ENCODE data around the gene ACIN1.

ACIN1 gene

GRCh38 chr14:23130871-23131270 is 35.9 kb upstream of the ACIN1 start:
- Histone ChIP-seq H3K14ac (ENCODE audit: low read length in 2 of 2) (no peak overlapping the region), H4K91ac (ENCODE audit: low read length) (no peak overlapping the region), H2BK15ac (ENCODE audit: low read depth, poor library complexity, severe bottlenecking) (no peak overlapping the region), H3K36me3 (ENCODE audit: control insufficient read depth in 1 of 2, insufficient read depth in 2 of 2, low read depth in 1 of 2, low read length in 2 of 2) (peaks cover 0 to 56% of the 10 kb centered on the region in 2 experiments), H4K8ac (ENCODE audit: low read length) (no peak overlapping the region), H3K9me3 (ENCODE audit: control insufficient read depth, low read length) (no peaks in the 10 kb centered on the region), H2BK120ac (ENCODE audit: low read depth, low read length) (no peak overlapping the region), H3K79me1 (replicated peaks; ENCODE audit: low read length, poor library complexity, severe bottlenecking) (no peaks in the 10 kb centered on the region), H3K4me2 (ENCODE audit: low read length, poor library complexity, severe bottlenecking) (no peak overlapping the region), H2AFZ (ENCODE audit: low read depth, low read length) (no peak overlapping the region), H3K4me3 (ENCODE audit: insufficient read depth in 1 of 2, low read depth in 1 of 2, low read length in 2 of 2) (no peak overlapping the region), H3K23ac (ENCODE audit: low read length in 2 of 2) (no peak overlapping the region), H3K9ac (ENCODE audit: low read length) (no peak overlapping the region), H2AK5ac (ENCODE audit: low read length, severe bottlenecking) (no peak overlapping the region), H3K4me1 (ENCODE audit: control insufficient read depth, insufficient read depth, low read depth, low read length) (no peaks in the 10 kb centered on the region), H2BK5ac (ENCODE audit: low read depth, low read length, poor library complexity, severe bottlenecking) (no peak overlapping the region), H3K27ac (ENCODE audit: low read length, poor library complexity, severe bottlenecking) (no peak overlapping the region), H3K27me3 (ENCODE audit: control insufficient read depth in 1 of 2, insufficient read depth in 1 of 2, low read length in 2 of 2) (peaks cover 0 to 14% of the 10 kb centered on the region in 2 experiments), H3K18ac (ENCODE audit: low read depth in 1 of 2, low read length in 2 of 2) (no peak overlapping the region), H2BK12ac (ENCODE audit: low read length in 2 of 2) (no peak overlapping the region), H3K4ac (ENCODE audit: low read depth in 1 of 2, low read length in 2 of 2) (no peak overlapping the region)
- DNase-seq, result no peak
- 83% methylated on average over 3 of the region's 3 CpGs for WGBS

GRCh38 chr14:23129759-23130316 is 34.9 kb upstream of the ACIN1 start:
- H4K91ac ChIP-seq (ENCODE audit: low read length), result no peak overlapping the region
- no peak overlapping the region for H3K18ac ChIP-seq (ENCODE audit: low read depth in 1 of 2, low read length in 2 of 2)
- H2BK5ac ChIP-seq (ENCODE audit: low read depth, low read length, poor library complexity, severe bottlenecking), result no peak overlapping the region
- no peak overlapping the region for H2BK15ac ChIP-seq (ENCODE audit: low read depth, poor library complexity, severe bottlenecking)
- no peak overlapping the region for H3K23ac ChIP-seq (ENCODE audit: low read length in 2 of 2)
- H3K4ac ChIP-seq (ENCODE audit: low read depth in 1 of 2, low read length in 2 of 2), result no peak overlapping the region
- no peak overlapping the region for H2BK120ac ChIP-seq (ENCODE audit: low read depth, low read length)
- H3K36me3 ChIP-seq (ENCODE audit: control insufficient read depth in 1 of 2, insufficient read depth in 2 of 2, low read depth in 1 of 2, low read length in 2 of 2), result peaks cover 0 to 53% of the 10 kb centered on the region in 2 experiments
- H3K27me3 ChIP-seq (ENCODE audit: control insufficient read depth in 1 of 2, insufficient read depth in 1 of 2, low read length in 2 of 2), result peaks cover 0 to 14% of the 10 kb centered on the region in 2 experiments
- H3K9me3 ChIP-seq (ENCODE audit: control insufficient read depth, low read length), result no peaks in the 10 kb centered on the region
- no peak overlapping the region for H2AK5ac ChIP-seq (ENCODE audit: low read length, severe bottlenecking)
- H2AFZ ChIP-seq (ENCODE audit: low read depth, low read length), result no peak overlapping the region
- no peaks in the 10 kb centered on the region for H3K79me1 ChIP-seq (replicated peaks; ENCODE audit: low read length, poor library complexity, severe bottlenecking)
- 92% methylated on average over 6 of the region's 7 CpGs for WGBS
- H3K4me2 ChIP-seq (ENCODE audit: low read length, poor library complexity, severe bottlenecking), result no peak overlapping the region
- no peaks in the 10 kb centered on the region for H3K4me1 ChIP-seq (ENCODE audit: control insufficient read depth, insufficient read depth, low read depth, low read length)
- no peak overlapping the region for H2BK12ac ChIP-seq (ENCODE audit: low read length in 2 of 2)
- no peak overlapping the region for H3K4me3 ChIP-seq (ENCODE audit: insufficient read depth in 1 of 2, low read depth in 1 of 2, low read length in 2 of 2)
- no peak overlapping the region for H3K14ac ChIP-seq (ENCODE audit: low read length in 2 of 2)
- no peak overlapping the region for H4K8ac ChIP-seq (ENCODE audit: low read length)
- no peak overlapping the region for H3K27ac ChIP-seq (ENCODE audit: low read length, poor library complexity, severe bottlenecking)
- H3K9ac ChIP-seq (ENCODE audit: low read length), result no peak overlapping the region
- no peak for DNase-seq

- WGBS, result 96% methylated on average over 7 of the region's 7 CpGs
- no peak overlapping the region for H2AFZ ChIP-seq (ENCODE audit: low read depth, low read length)
- no peak overlapping the region for H4K8ac ChIP-seq (ENCODE audit: low read length)
- H2BK120ac ChIP-seq (ENCODE audit: low read depth, low read length), result no peak overlapping the region
- no peak overlapping the region for H4K91ac ChIP-seq (ENCODE audit: low read length)
- DNase-seq, result no peak
- no peak overlapping the region for H2BK12ac ChIP-seq (ENCODE audit: low read length in 2 of 2)
- peaks cover 0 to 14% of the 10 kb centered on the region in 2 experiments for H3K27me3 ChIP-seq (ENCODE audit: control insufficient read depth in 1 of 2, insufficient read depth in 1 of 2, low read length in 2 of 2)
- no peak overlapping the region for H3K27ac ChIP-seq (ENCODE audit: low read length, poor library complexity, severe bottlenecking)
- H3K4me1 ChIP-seq (ENCODE audit: control insufficient read depth, insufficient read depth, low read depth, low read length), result no peaks in the 10 kb centered on the region
- H3K23ac ChIP-seq (ENCODE audit: low read length in 2 of 2), result no peak overlapping the region
- no peak overlapping the region for H3K4me3 ChIP-seq (ENCODE audit: insufficient read depth in 1 of 2, low read depth in 1 of 2, low read length in 2 of 2)
- H3K4ac ChIP-seq (ENCODE audit: low read depth in 1 of 2, low read length in 2 of 2), result no peak overlapping the region
- H2BK15ac ChIP-seq (ENCODE audit: low read depth, poor library complexity, severe bottlenecking), result no peak overlapping the region
- no peak overlapping the region for H3K9ac ChIP-seq (ENCODE audit: low read length)
- H3K4me2 ChIP-seq (ENCODE audit: low read length, poor library complexity, severe bottlenecking), result no peak overlapping the region
- H3K14ac ChIP-seq (ENCODE audit: low read length in 2 of 2), result no peak overlapping the region
- H3K79me1 ChIP-seq (replicated peaks; ENCODE audit: low read length, poor library complexity, severe bottlenecking), result no peaks in the 10 kb centered on the region
- peaks cover 0 to 53% of the 10 kb centered on the region in 2 experiments for H3K36me3 ChIP-seq (ENCODE audit: control insufficient read depth in 1 of 2, insufficient read depth in 2 of 2, low read depth in 1 of 2, low read length in 2 of 2)
- no peak overlapping the region for H3K18ac ChIP-seq (ENCODE audit: low read depth in 1 of 2, low read length in 2 of 2)
- no peak overlapping the region for H2AK5ac ChIP-seq (ENCODE audit: low read length, severe bottlenecking)
- no peaks in the 10 kb centered on the region for H3K9me3 ChIP-seq (ENCODE audit: control insufficient read depth, low read length)
- no peak overlapping the region for H2BK5ac ChIP-seq (ENCODE audit: low read depth, low read length, poor library complexity, severe bottlenecking)
Measured at GRCh38 chr14:23128969-23129758, 34.2 kb upstream of the ACIN1 start.

- no peak overlapping the region for H4K8ac ChIP-seq (ENCODE audit: low read length)
- no peak overlapping the region for H2AK5ac ChIP-seq (ENCODE audit: low read length, severe bottlenecking)
- H2BK120ac ChIP-seq (ENCODE audit: low read depth, low read length), result no peak overlapping the region
- no peak overlapping the region for H3K4me3 ChIP-seq (ENCODE audit: insufficient read depth in 1 of 2, low read depth in 1 of 2, low read length in 2 of 2)
- H3K9ac ChIP-seq (ENCODE audit: low read length), result no peak overlapping the region
- no peak overlapping the region for H3K18ac ChIP-seq (ENCODE audit: low read depth in 1 of 2, low read length in 2 of 2)
- H3K23ac ChIP-seq (ENCODE audit: low read length in 2 of 2), result no peak overlapping the region
- peaks cover 0 to 14% of the 10 kb centered on the region in 2 experiments for H3K27me3 ChIP-seq (ENCODE audit: control insufficient read depth in 1 of 2, insufficient read depth in 1 of 2, low read length in 2 of 2)
- no peak overlapping the region for H3K4ac ChIP-seq (ENCODE audit: low read depth in 1 of 2, low read length in 2 of 2)
- H3K27ac ChIP-seq (ENCODE audit: low read length, poor library complexity, severe bottlenecking), result no peak overlapping the region
- no peak overlapping the region for H2BK15ac ChIP-seq (ENCODE audit: low read depth, poor library complexity, severe bottlenecking)
- H3K14ac ChIP-seq (ENCODE audit: low read length in 2 of 2), result no peak overlapping the region
- no peak overlapping the region for H4K91ac ChIP-seq (ENCODE audit: low read length)
- H3K36me3 ChIP-seq (ENCODE audit: control insufficient read depth in 1 of 2, insufficient read depth in 2 of 2, low read depth in 1 of 2, low read length in 2 of 2), result peaks cover 0 to 53% of the 10 kb centered on the region in 2 experiments
- no peak overlapping the region for H2BK5ac ChIP-seq (ENCODE audit: low read depth, low read length, poor library complexity, severe bottlenecking)
- H2AFZ ChIP-seq (ENCODE audit: low read depth, low read length), result no peak overlapping the region
- H3K4me1 ChIP-seq (ENCODE audit: control insufficient read depth, insufficient read depth, low read depth, low read length), result no peaks in the 10 kb centered on the region
- H2BK12ac ChIP-seq (ENCODE audit: low read length in 2 of 2), result no peak overlapping the region
- H3K4me2 ChIP-seq (ENCODE audit: low read length, poor library complexity, severe bottlenecking), result no peak overlapping the region
- H3K9me3 ChIP-seq (ENCODE audit: control insufficient read depth, low read length), result no peaks in the 10 kb centered on the region
- WGBS, result 94% methylated on average over 3 of the region's 3 CpGs
- H3K79me1 ChIP-seq (replicated peaks; ENCODE audit: low read length, poor library complexity, severe bottlenecking), result no peaks in the 10 kb centered on the region
- DNase-seq, result no peak
Measured at GRCh38 chr14:23127861-23128260, 32.9 kb upstream of the ACIN1 start.
